HG03095 (cell line): ENCODE measurements around the gene PAX8.
"Not testable (repeated sequence)": the region's sequence is repeated elsewhere in the genome, so short reads cannot be mapped to it uniquely, and the experiment has no call there.

Source experiments
- ATAC-seq: cut with Tn5 transposase; IDR thresholded peaks from one replicate; pipeline ENCODE4 v1.9.1; 2021; ENCODE audit warnings: moderate library complexity; ENCODE audit not compliant: unreplicated experiment

PAX8 gene

DNA sequence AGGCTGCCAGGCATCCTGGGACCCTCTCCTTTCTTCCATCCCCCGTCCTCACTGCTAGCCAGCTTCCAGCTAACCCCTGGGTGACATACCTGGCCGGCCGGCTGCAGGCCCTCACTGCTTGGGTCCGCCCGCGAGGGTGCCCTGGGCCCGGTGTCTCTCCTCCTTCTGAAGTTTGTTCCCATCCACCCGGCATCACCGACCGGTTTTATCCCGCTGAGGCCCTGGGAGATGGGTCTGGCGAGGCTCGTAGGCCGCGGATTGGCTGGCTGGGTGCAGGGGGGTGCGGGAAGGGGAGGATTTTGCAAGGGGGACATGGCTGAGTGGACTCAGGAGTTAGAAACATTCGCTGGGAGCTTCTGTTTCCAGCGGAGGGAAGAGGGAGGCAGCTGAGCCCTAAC lies at the start of gene PAX8:
PAX8 (minus strand) TSS at position 180 of the 398 bp plus-strand sequence. CDS start 527 bp downstream, outside the sequence.
- no peak for ATAC-seq

DNA sequence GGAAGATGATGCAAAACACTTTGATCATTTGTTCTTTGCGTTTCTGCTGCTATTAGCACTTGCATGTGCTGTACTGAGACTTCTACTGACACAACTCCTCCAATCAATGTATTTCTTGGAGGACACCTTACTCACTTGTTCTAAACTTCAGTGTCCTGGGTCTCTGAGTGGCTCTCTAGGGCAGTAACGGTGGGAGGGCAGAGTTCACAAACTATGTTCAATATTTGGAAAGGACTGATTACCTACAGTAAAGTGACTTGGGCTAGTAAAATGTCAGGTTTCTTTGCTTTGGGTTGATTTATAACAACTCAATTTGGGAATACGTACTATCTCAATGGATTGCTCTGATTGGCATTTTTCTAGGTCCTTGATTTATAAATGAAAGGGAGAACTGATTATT lies 49.3 kb upstream of the PAX8 start:
- no peak for ATAC-seq

DNA sequence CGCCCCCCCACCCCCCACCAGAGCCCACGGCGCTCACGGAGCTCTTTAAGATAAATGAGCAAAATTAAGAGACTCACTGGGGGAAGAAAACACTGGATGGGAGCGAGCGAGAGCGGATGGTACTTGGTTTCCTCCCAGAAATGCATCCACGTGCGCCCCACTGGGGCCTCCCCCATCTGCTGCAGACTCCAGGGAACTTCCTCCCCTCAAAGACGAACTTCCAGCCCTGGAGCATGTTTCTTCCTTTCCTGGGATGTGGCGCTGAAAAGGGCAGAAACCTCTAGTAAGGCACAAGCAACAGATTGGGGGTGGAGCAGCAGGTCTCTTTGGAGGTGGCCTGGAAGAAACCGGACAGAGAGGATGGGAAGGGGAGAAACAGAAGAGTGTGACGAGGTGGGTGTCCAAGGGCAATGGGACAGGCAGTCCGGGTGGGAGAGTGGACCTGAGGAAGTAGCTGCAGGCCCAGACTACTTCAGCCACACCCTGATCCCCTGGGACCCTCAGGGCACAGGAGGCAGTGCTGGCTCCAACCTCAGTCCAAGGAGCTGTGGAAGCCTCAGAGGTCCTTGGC lies 46.5 kb upstream of the PAX8 start:
- not testable (repeated sequence) for ATAC-seq

DNA sequence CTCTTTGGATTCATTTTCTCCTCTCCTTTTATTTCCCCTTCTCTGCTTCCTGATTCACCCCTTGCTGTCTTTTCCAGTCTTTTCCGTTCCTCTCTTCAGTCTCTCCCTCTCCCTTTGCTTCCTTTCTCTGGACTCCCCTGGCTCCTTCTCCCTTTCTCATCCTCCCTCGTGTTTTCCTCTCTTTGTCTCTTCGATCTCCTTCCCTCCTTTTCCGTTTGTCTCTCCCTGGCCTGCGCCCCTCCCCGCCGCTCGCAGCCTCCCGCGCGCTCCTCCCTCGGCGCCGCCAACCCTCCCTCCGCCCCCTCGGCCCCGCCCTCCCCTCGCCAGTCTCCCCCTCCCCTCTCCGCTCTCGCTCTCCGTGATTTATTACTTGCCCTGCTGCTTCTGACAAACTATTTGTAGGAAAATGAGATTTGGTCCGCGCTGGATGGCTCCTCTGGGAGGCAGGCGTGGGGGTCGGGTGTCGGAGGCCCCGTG lies 46.0 kb upstream of the PAX8 start:
- ATAC-seq, result no peak

DNA sequence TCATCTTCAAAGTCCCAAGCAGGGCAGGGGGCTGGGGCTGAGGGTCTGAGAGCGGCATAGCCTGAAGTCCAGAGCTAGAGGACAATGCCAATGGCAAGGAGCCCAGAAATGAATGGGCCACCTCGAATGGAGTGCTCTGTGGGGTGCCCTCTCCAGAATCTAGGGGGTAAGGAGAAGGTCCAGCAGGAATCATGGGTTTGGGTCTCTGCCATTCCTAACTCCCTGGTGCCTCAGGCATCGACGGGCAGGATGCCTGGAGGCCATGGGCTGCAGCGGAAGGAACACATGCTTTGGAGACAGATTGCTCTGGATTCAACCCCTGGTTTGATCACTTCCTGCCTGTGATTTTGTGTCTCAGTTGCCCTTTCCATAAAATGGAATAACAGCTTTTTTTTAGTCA lies 44.4 kb upstream of the PAX8 start:
- not testable (repeated sequence) for ATAC-seq

DNA sequence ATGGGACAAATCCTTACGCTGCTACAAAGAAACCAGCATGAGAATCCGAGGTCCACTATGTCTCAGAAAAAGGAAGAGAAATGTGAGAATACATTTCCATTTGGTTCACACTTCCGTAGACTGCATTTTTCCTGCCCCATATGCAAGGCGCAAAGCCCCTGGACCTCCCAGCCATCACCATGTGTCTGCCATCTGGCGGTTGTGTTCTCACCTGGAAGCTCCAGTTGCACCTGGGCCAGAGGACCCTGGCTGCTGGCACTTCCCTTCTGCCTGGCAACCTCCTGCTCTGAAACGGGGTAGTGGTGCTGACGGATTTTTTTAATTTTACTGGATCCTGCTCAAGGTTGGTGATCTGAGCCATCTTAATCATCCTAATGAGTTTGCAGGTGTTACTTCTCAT lies 41.4 kb upstream of the PAX8 start:
- not testable (repeated sequence) for ATAC-seq

DNA sequence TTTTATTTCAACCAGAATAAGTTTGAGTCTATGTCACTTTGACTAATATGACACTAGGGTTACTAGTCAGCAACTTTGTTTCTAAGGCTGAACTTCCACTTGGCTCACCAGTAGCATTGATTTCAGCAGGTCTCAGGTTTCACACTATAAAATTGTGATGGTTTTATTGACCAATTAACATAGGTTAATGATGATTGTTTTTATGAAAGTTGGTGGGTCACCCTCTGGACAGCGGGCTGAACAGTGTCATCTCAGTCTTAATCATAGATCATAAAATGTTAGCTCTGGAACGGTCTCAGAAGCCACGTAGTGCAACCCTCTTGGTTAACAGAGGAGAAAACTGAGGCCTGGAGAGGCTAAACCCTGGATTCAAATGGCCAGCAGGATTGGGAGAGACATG lies 40.2 kb upstream of the PAX8 start:
- not testable (repeated sequence) for ATAC-seq

DNA sequence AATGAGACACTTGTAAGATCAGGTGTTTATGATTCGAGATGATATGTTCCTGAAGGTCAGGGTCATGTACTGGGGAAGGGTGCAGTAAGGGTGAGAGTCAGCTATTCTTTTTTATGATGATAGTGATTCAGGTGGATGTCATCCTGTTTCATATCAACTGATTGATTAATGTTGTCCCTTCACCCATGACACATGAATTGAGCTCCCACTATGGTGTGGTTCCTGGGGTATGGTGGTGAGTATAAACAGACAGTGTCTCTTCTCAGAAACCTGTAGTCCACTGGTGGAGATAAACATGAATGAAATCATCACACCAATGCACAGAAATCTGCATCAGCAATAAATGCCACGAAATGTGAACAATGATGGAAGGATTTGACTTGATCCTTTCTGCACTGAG lies 37.4 kb upstream of the PAX8 start:
- no peak for ATAC-seq

DNA sequence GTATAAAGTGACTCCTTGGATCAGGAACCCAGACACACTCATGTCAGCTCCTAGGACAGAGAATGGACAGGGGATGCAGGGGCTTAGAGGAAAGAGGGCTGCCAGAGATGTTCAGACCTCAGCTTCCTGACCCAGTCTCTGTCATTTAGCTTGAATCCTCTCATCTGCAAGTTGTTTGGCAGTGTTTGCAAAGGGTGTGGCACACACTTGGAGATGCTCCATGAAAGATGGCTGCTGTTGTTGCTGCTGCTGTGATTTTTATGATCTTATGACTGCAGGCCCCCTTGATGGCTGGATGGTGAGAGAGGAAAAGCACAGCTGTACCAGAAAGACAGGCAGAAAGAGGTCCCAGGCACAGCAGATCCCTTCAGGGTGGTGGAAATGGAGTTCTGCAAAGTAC lies 35.9 kb upstream of the PAX8 start:
- not testable (repeated sequence) for ATAC-seq

DNA sequence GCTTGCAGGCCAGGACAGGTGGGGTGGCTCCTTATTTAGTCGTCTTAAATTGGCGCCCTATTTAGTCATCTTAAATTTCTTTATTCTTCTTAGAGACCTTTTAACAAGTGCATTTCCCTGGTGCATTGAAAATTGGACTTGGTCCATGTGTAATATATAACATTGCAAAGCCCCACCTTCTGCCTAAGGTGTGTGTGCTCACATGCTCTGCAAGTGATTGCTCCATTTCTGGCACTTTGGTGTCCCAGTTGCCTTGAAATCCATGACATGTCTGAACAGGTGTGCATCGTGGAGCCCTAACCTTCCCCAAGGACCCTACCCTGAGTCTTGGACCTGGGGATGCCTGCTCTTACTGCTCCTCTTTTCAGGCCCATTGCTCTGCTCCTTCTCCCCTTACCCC lies 35.5 kb upstream of the PAX8 start:
- not testable (repeated sequence) for ATAC-seq

DNA sequence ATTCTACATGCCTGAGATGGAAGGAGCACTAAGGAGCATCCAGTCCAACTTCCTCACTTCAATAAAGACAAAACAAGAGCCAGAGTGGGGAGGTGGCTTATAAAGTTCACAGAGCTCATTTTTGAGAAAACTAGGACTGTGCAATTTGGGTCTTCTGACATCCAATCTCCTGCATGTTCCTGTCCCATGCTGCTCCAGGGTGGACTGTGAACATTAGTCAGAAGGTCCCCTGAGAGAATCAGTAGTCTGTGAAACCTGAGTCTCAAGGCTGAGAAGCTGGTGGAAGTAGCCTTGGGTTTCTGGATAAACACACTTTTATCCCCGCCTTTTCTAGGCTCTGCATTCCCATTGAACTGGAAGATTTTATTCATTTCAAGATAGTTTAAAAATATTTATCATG lies 33.1 kb upstream of the PAX8 start:
- not testable (repeated sequence) for ATAC-seq

DNA sequence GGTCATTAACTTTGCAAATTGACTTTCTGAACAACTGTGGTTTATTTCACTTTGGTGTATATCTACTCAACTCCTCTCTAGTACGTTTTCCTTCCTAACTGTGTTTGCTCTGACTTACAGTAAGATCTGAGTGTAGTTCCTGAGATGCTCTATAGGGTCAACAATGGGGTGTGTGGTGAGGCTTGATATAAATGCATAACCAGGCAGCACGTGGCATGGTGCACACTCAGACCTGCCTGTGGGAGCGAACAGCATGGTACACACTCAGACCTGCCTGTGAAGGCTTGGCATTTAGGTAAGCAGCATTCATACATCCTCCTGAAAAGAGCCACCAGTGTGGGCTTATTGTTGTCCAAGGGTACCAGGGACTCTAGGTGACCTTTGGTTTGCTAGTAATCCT lies 32.5 kb upstream of the PAX8 start:
- ATAC-seq, result not testable (repeated sequence)

DNA sequence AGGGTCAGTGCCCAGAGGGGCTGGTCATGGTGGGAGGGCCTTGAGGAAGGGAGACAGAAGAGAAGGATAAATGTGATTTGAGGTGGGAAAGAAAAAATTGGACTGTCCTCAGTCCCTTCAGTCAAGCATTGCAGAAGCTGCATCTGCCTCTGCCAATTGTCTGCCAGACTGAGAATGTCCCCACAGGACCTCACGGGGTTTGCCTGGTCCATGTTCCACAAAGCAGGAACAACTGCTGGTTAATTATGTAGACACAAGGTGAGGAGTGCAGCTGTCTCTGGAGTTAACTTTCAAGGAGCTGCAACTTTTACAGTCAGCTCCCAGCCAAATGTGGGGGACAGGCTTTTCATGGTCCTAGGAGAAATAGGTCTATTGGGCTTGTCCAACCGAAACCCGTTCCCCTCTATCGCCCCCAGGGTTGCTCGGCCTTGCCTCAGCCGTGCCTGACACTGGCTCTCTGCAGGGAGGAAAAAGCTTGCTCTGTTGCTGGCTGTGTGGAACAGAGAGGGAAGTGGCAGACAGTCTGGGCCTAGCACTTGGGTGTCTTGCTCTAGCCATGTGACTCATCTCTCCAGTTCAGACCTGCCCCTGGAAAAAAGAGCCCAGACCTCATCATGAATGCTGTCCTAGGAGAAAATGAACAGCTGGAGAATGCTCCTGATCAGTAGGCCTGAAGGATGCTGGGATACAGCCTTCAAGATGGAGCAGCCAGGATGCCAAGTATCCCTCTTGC lies 31.1 kb upstream of the PAX8 start:
- ATAC-seq, result no peak

DNA sequence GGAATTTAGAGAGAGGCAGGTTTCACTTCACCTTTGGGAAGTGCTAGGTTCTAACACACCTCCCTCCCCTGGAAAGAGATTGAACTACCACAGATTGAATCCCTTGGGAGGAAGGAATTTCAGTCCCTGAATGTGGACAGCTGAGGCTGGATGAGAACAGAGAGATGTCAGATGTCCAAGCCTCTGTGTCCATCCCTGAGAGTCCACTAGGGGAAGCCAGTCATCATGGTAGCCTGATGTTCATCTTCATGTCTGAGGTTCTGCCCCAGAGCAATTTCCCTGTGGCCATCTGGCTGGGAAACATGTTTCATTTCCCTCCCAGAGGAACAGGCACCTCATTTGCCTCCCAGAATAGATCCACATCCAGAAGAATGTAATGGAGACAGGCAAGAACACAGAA lies 30.1 kb upstream of the PAX8 start:
- ATAC-seq, result not testable (repeated sequence)

DNA sequence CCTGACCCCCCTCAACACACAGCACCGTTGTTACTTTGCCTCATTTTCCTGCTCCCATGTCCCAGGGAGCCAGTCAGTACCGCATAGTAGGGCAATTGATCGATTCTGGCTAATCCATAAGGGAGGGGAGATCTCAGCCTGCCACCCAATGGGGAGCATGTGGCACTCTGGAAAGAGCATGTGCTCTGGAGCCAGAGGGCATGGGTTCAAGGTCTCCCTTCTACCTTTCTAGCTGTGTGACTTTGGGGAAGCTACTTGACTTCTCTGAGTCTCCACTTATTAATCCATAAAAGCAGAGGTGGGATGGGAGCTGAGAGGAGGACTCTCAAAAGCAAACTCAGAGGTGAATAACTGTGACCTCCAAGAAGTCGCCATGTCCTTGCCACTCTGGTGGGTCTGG lies 27.5 kb upstream of the PAX8 start:
- not testable (repeated sequence) for ATAC-seq

DNA sequence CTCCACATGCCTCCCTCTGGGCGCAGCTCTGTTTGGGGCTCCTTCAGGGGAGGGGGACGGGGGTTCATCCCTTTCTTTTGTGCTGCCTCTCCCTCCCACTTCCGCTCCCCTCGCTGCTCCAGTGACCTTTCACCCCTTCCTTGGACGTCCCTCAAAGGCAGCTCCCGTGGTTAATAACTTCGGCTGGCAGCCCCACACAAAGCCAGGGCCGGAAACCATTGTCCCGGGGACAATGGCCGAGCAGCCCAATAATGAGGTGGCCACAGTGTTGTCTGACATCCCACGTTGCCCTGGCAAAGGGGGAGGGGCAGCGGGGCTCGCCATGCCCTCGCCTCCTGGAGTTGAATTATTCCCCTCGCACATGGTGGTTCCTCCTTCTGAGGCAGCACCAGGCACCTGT lies 27.0 kb upstream of the PAX8 start:
- not testable (repeated sequence) for ATAC-seq

DNA sequence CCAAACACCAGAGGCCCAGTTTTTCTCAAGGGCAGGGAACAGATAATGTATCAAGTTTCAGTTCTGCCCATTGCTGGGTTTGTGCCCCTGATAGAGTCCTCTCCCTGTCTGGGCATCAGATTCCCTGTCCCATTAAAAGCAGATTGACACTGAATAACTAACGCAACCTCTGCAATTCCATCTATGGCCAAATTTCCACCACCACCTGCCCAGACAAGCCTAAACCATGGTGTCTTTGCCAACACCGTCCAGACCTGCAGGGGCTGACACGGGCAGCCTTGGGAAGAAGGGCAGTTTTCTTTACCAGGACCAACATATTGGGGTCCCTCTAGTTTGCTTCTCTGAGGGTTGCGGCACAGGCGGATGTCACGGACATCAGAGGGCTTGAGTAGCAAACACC lies 26.4 kb upstream of the PAX8 start:
- no peak for ATAC-seq

DNA sequence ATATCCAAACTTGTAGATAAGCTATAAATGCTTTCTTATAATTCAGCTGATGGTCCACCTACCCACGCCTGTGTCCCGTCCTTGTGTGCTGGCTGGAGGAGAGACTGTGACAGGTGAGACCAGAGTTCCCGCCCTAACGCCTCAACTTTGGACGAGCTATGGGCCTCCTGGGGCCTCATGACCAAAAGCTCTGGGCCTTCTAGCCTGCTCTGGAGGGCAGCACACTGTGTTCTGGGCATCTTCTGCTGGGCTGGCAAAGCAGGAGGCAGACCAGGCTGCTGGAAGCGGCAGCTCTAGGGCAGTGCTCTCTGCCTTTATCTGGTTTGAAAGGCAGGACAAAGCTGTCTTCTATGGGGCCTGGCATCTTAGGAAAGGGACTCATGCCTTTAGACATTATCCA lies 26.0 kb upstream of the PAX8 start:
- no peak for ATAC-seq

DNA sequence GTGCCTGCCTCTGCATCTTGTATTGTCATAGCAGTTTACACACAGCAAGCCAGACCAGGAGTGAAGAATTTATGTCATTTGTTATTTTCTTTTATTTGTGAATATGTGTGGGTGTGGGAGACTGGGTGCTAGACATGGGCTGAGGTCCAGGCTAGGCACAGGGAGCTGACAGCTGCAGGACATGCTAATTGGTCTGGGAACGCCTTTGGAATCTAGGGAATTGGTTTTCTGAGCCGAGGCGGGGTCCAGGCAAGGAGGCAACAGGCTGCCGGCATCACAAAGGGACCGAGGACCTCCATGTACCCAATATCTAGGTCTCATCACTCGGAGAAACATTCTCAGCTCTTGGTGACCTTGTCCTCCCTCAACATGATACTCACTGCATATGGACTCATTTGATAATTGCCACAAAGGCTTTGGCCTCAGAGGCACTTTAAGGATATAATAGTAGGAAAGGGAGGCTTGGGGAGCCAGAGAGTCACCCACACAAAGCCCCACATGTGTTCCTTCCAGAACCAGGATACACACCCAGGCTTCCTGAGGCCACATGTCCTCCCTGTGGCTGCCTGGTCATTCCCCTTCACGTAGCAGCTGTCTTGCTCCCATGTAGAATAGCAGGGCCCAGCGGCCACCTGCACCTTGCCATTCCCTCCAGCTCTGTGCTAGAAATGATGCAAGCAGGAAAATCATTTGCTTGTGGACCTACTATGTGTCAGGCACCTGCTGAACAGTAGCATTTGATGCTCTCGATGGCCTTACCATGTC lies 23.7 kb upstream of the PAX8 start:
- not testable (repeated sequence) for ATAC-seq

DNA sequence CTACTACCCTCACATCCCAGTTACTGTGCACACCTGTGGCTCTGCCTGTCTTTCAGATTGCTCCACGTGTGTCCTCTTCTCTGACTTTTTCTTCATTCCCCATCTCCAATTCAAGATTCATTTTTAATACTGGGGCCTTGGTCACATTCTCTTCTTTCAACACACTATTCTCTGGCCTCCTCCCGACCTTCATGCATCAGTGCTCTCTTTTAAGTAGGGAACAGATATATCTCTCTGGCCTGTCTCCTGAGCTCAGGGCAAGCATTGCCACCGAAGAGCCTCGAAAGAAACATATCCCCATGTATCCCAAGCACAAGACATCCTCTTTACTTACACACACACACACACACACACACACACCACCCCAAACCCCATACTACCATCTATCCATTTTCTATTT lies 21.6 kb upstream of the PAX8 start:
- no peak for ATAC-seq

DNA sequence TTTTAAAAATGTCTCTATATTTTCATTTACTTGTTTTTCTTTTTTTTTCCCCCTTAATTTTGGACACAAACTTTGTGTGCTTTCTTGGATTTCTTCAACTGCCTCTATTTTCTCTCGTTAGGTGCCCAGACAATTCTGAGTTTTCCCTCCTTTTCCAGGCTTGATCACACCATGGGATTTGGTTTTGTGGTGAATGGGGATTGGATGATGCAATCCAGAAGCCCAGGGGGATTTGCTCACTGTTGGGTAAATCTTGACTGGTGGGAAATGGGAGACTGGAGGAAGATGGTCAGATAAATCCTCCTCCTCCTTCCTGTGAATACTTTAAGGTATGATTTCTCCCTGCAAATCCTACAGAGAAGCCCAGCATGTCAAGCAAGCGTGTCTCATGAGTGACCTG lies 19.5 kb upstream of the PAX8 start:
- no peak for ATAC-seq

DNA sequence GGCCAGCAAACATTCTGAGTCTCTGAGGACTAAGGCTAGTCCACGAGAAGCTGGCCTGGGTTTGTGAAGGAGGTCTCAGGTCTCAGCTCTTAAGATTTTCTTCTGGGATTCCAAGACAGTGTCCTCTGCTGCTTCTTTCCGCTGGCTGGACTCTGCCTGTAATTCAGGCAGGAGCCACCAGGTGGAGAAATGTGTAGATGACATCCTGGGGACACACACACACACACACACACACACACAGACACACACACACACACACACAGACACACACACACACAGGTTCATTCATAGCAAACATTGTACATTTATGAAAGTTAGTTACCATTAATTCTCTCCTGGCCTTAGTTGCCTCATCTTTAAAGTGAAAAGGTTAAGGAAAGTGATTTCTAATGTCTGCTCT lies 18.9 kb upstream of the PAX8 start:
- ATAC-seq, result not testable (repeated sequence)
